DND-41 (cell line): ENCODE results near the gene MAG.

Experiments
- ATAC-seq: fragments of 200-7000 bp; cut with Tn5 transposase; 3 replicates; pipeline ENCODE4 v1.9.1; 2021; ENCODE audit warnings: low read depth; ENCODE audit not compliant: insufficient read depth
- DNase-seq: peaks from one replicate; pipeline ENCODE4 v3.0.0-alpha.2; 2020
- H2AFZ ChIP-seq: 2 replicates; pipeline ENCODE4 v1.6.0; 2012; ENCODE audit warnings: low read depth, low read length
- H3K27ac ChIP-seq: 2 replicates; pipeline ENCODE4 v1.5.1; 2012; ENCODE audit warnings: low read length, inconsistent platforms
- H3K27me3 ChIP-seq: fragments of 200-600 bp; sonication (generic); 2 replicates; pipeline ENCODE4 v1.6.0; 2012; ENCODE audit warnings: low read length, mild to moderate bottlenecking, inconsistent platforms; ENCODE audit not compliant: insufficient read depth, poor library complexity
- H3K36me3 ChIP-seq: 2 replicates; pipeline ENCODE4 v1.5.1; 2012; ENCODE audit warnings: low read length, inconsistent platforms; ENCODE audit not compliant: insufficient read depth
- H3K4me1 ChIP-seq: 2 replicates; pipeline ENCODE4 v1.5.1; 2012; ENCODE audit warnings: mild to moderate bottlenecking, low read length; ENCODE audit not compliant: insufficient read depth
- H3K4me2 ChIP-seq: 2 replicates; pipeline ENCODE4 v1.6.0; 2012; ENCODE audit warnings: mild to moderate bottlenecking, moderate library complexity, low read length, inconsistent platforms; ENCODE audit not compliant: insufficient read depth
- H3K4me3 ChIP-seq, 2 experiments: fragments of 200-600 bp in 1 of 2; shearing (Covaris generic) in 1 of 2; 2 replicates each; pipeline ENCODE4 v1.5.1; 2012 to 2016; ENCODE audit warnings: inconsistent platforms in 2 of 2, low read length in 2 of 2, mild to moderate bottlenecking in 2 of 2, low read depth in 1 of 2, moderate library complexity in 1 of 2
- H3K79me2 ChIP-seq: 2 replicates; pipeline ENCODE4 v1.6.0; 2012; ENCODE audit warnings: low read length, inconsistent platforms; ENCODE audit not compliant: insufficient read depth
- H3K9ac ChIP-seq: 2 replicates; pipeline ENCODE4 v1.6.0; 2012; ENCODE audit warnings: low read depth, mild to moderate bottlenecking, inconsistent platforms, low read length, moderate library complexity
- H3K9me3 ChIP-seq: 2 replicates; pipeline ENCODE4 v1.5.1; 2012; ENCODE audit warnings: low read length, moderate library complexity, mild to moderate bottlenecking, inconsistent platforms; ENCODE audit not compliant: insufficient read depth, severe bottlenecking
- H4K20me1 ChIP-seq: 2 replicates; pipeline ENCODE4 v1.6.0; 2012; ENCODE audit warnings: low read length; ENCODE audit not compliant: insufficient read depth
- CTCF ChIP-seq: IDR thresholded peaks from 2 replicates; pipeline ENCODE4 v1.5.1; 2012; ENCODE audit warnings: borderline replicate concordance, low read length, moderate library complexity, mild to moderate bottlenecking; ENCODE audit not compliant: poor library complexity, severe bottlenecking; ENCODE audit errors: extremely low read depth
- EZH2 ChIP-seq: IDR thresholded peaks from 3 replicates; pipeline ENCODE4 v1.6.1; 2012; ENCODE audit warnings: borderline replicate concordance, low read depth, mild to moderate bottlenecking, moderate library complexity, low read length, inconsistent platforms; ENCODE audit not compliant: severe bottlenecking

The MAG gene

GRCh38 chr19:35330475-35330874 lies 38.5 kb downstream of the MAG start:
- Histone ChIP-seq H3K9ac (no peak overlapping the region), H3K27me3 (peaks cover 5% of the 10 kb centered on the region), H3K79me2 (no peaks in the 10 kb centered on the region), H3K4me3 (no peak overlapping the region), H3K27ac (no peak overlapping the region), H2AFZ (no peak overlapping the region), H3K4me2 (no peak overlapping the region), H3K9me3 (no peaks in the 10 kb centered on the region), H4K20me1 (0 out of 2 replicates have a peak, but pooled peaks cover 3% of the 10 kb centered on the region), H3K36me3 (no peaks in the 10 kb centered on the region), H3K4me1 (no peaks in the 10 kb centered on the region)
- no peak for ATAC-seq
- no peak for DNase-seq
- no peak for TF ChIP-seq CTCF
- no peak for TF ChIP-seq EZH2

GRCh38 chr19:35331551-35332214 lies 39.7 kb downstream of the MAG start:
- H3K79me2 ChIP-seq = no peaks in the 10 kb centered on the region
- H3K4me2 ChIP-seq = no peak overlapping the region
- H3K27me3 ChIP-seq = peaks cover 2% of the 10 kb centered on the region
- H3K4me3 ChIP-seq = no peak overlapping the region
- ATAC-seq (no peak), DNase-seq (no peak)
- no peak overlapping the region for H3K9ac ChIP-seq
- no peak for TF ChIP-seq CTCF
- TF ChIP-seq EZH2 = no peak
- H2AFZ ChIP-seq = no peak overlapping the region
- no peaks in the 10 kb centered on the region for H3K36me3 ChIP-seq
- H3K4me1 ChIP-seq = no peaks in the 10 kb centered on the region
- 0 out of 2 replicates have a peak, but pooled peaks cover 2% of the 10 kb centered on the region for H4K20me1 ChIP-seq
- no peak overlapping the region for H3K27ac ChIP-seq
- no peaks in the 10 kb centered on the region for H3K9me3 ChIP-seq

- H3K36me3 ChIP-seq = no peaks in the 10 kb centered on the region
- H3K9ac ChIP-seq = no peak overlapping the region
- H4K20me1 ChIP-seq = no peaks in the 10 kb centered on the region
- DNase-seq (no peak), ATAC-seq (no peak)
- no peak overlapping the region for H3K4me3 ChIP-seq
- no peaks in the 10 kb centered on the region for H3K9me3 ChIP-seq
- no peak overlapping the region for H3K27ac ChIP-seq
- TF ChIP-seq EZH2 = no peak
- TF ChIP-seq CTCF = no peak
- H2AFZ ChIP-seq = no peak overlapping the region
- H3K79me2 ChIP-seq = no peaks in the 10 kb centered on the region
- no peak overlapping the region for H3K4me2 ChIP-seq
- no peaks in the 10 kb centered on the region for H3K4me1 ChIP-seq
- H3K27me3 ChIP-seq = peaks cover 2% of the 10 kb centered on the region
These were observed 40.9 kb downstream of the MAG start for GRCh38 chr19:35332817-35333216.

- TF ChIP-seq CTCF (no peak), EZH2 (no peak)
- H3K79me2 ChIP-seq = no peaks in the 10 kb centered on the region
- ATAC-seq = no peak
- H3K4me3 ChIP-seq = no peak overlapping the region
- no peak overlapping the region for H2AFZ ChIP-seq
- H3K36me3 ChIP-seq = no peaks in the 10 kb centered on the region
- no peak overlapping the region for H3K27ac ChIP-seq
- H3K9me3 ChIP-seq = no peaks in the 10 kb centered on the region
- H3K4me1 ChIP-seq = no peaks in the 10 kb centered on the region
- no peak for DNase-seq
- no peaks in the 10 kb centered on the region for H4K20me1 ChIP-seq
- no peak overlapping the region for H3K4me2 ChIP-seq
- H3K27me3 ChIP-seq = no peaks in the 10 kb centered on the region
- no peak overlapping the region for H3K9ac ChIP-seq
These were observed 42.3 kb downstream of the MAG start for GRCh38 chr19:35334144-35334753.
